ENCODE results near the gene SGCE.

Gene SGCE

GRCh38 chr7:94600267-94600666 lies 55.7 kb downstream of the SGCE start:
- no peak for TF ChIP-seq ZNF211 (tag by site-specific recombination; IDR thresholded peaks at IDR 0.05; ENCODE audit: low read depth)
- no peak for TF ChIP-seq ZNF23 (tag by site-specific recombination; IDR thresholded peaks at IDR 0.05; ENCODE audit: borderline replicate concordance)
- no peak for TF ChIP-seq ZNF362 (tag by site-specific recombination; IDR thresholded peaks at IDR 0.05)
- no peak for TF ChIP-seq ZNF169 (tag by site-specific recombination; IDR thresholded peaks at IDR 0.05)
- no peak for TF ChIP-seq ZBTB10 (tag by site-specific recombination; IDR thresholded peaks at IDR 0.05)
- no peak for TF ChIP-seq ZNF48 (tag by site-specific recombination; IDR thresholded peaks at IDR 0.05)
- TF ChIP-seq GFI1B (tag by site-specific recombination; IDR thresholded peaks at IDR 0.05), result no peak
- TF ChIP-seq ZNF132 (tag by site-specific recombination; IDR thresholded peaks at IDR 0.05; ENCODE audit: borderline replicate concordance), result no peak
- TF ChIP-seq ZBTB20 (tag by site-specific recombination; IDR thresholded peaks at IDR 0.05), result no peak
- no peak for TF ChIP-seq ZNF10 (tag by site-specific recombination; IDR thresholded peaks at IDR 0.05)
- TF ChIP-seq ZNF704 (tag by site-specific recombination; IDR thresholded peaks at IDR 0.05), result no peak
- TF ChIP-seq ZNF112 (tag by site-specific recombination; IDR thresholded peaks at IDR 0.05), result no peak
- TF ChIP-seq HOXA7 (CRISPR knock-in tag; IDR thresholded peaks at IDR 0.05; ENCODE audit: borderline replicate concordance), result no peak
- no peak for TF ChIP-seq ZFP3 (tag by site-specific recombination; IDR thresholded peaks at IDR 0.05; ENCODE audit: low read depth)
- no peak for TF ChIP-seq KLF7 (tag by site-specific recombination; IDR thresholded peaks at IDR 0.05; ENCODE audit: borderline replicate concordance)
- TF ChIP-seq ZNF768 (tag by site-specific recombination; IDR thresholded peaks at IDR 0.05), result no peak
- peaks cover 8 to 10% of the 10 kb centered on the region in 2 experiments for H3K36me3 ChIP-seq (ENCODE audit: control insufficient read depth in 2 of 2, insufficient read depth in 1 of 2, low read length in 2 of 2)
- H3K4me1 ChIP-seq (ENCODE audit: control insufficient read depth, insufficient read depth, low read length), result no peaks in the 10 kb centered on the region
- ChIA-PET CTCF (no interaction called here), POLR2A (no interaction called here)
- H3K27ac ChIP-seq (ENCODE audit: extremely low read depth, low read depth, low read length), result no peak overlapping the region
- no peak overlapping the region for H3K4me3 ChIP-seq (ENCODE audit: low read depth, low read length)
- no peaks in the 10 kb centered on the region for H3K9me3 ChIP-seq (ENCODE audit: control insufficient read depth, insufficient read depth, low read depth, low read length)

- POLR2A ChIA-PET, result no interaction called here
Observed at GRCh38 chr7:94595717-94596116, 60.2 kb downstream of the SGCE start.

More at GRCh38 chr7:94595717-94596116, 60.2 kb downstream of the SGCE start:
- Histone ChIP-seq H3K27ac (ENCODE audit: extremely low read depth, low read depth, low read length) (no peak overlapping the region), H3K4me3 (ENCODE audit: low read depth, low read length) (no peak overlapping the region), H3K4me1 (ENCODE audit: control insufficient read depth, insufficient read depth, low read length) (no peaks in the 10 kb centered on the region), H3K9me3 (ENCODE audit: control insufficient read depth, insufficient read depth, low read depth, low read length) (no peaks in the 10 kb centered on the region), H3K36me3 (ENCODE audit: control insufficient read depth in 2 of 2, insufficient read depth in 1 of 2, low read length in 2 of 2) (peaks cover 8 to 10% of the 10 kb centered on the region in 2 experiments)
- TF ChIP-seq ZNF654 (tag by site-specific recombination; IDR thresholded peaks at IDR 0.05; ENCODE audit: low read depth) (no peak), GFI1B (tag by site-specific recombination; IDR thresholded peaks at IDR 0.05) (no peak), SETDB1 (IDR thresholded peaks at IDR 0.05; ENCODE audit: insufficient read length, low read length) (no peak), KLF10 (tag by site-specific recombination; IDR thresholded peaks at IDR 0.05) (no peak), ZSCAN5A (tag by site-specific recombination; IDR thresholded peaks at IDR 0.05) (no peak), PRDM2 (tag by site-specific recombination; IDR thresholded peaks at IDR 0.05; ENCODE audit: borderline replicate concordance) (no peak)
- CTCF ChIA-PET, result interaction anchor here (0.6 kb wide), 1 partner anchor 555 kb away, joined by 3 read pairs; no protein-coding TSS in a partner anchor

Data from HEK293 (cell line).